ENCODE measurements around the gene APCDD1L.
"Not testable (repeated sequence)": the region's sequence is repeated elsewhere in the genome, so short reads cannot be mapped to it uniquely, and the experiment has no call there.

The APCDD1L gene

DNA sequence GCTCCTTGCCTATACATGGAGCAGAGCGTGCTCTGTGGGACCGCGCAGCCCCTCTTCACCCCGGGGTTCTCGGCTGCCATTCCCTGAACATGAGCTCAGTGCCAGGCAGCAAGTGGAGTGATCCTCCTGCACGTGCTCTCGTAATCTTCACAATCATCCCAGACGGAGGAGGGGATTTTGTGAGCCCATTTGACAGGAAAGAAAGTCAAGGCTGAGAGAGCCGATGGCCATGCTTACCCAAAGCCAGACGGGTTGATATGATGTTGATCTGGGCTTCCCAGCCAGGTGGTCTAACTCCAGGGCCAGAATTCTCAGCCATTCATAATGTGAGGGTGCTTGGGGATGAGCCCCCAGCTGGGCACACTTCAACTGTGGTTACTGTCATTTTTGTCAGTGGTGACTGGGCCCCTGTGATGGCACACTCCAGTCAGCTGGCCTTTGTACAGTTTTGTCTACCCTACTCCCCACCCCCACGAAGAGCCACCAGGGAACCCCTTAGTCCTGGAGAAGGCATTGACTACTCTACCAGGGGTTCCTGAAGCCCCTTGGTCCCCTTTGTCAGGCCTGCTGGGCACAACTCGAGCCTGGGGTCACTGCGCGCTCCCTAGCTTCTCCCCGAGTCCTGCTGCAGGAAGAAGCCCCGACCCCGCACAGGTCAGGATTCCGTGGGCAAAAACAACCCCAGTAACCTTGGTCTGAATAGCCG lies 1.5 kb downstream of the APCDD1L start:
- no peak for DNase-seq

DNA sequence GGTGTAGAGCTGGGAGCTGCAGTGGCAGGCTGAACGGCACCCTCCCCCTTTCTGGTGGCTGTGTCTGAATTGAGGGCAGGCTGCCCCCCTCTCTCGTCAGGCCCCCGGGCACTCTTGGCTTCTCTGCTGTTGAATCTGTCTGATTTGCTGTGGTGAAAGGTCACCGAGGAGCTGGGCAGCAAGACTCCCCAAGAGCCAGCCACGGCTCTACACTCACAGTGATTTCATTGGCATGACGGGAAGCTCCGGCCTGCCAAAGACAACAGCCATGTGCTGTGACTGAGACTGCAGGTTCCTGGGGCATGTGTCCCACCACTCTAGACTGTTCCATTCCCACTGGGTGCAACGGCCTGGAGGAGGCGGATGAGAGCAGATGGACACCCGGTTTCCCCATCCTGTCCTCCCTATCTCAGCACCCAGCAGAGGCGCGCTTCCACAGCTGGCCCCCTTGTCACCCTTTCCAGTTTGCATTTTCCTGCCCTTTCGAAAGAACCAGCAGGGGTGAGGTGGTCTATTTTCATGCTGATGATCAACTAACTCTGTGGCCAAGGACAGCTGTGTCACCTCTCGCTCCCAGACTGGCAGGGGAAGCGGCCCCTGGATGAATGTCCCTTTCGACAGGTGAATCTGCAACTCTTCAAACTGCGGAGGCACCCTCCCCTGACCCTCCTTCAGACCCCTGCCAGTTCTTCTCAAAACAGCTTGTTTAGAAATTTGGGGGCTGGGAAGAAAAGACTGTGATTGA lies 2.2 kb downstream of the APCDD1L start:
- no peak for DNase-seq

- no peak for DNase-seq
Measured at GRCh38 chr20:58511861-58512260, 3.3 kb downstream of the APCDD1L start.

GRCh38 chr20:58511364-58511763 lies 3.8 kb downstream of the APCDD1L start:
- no peak for DNase-seq

DNA sequence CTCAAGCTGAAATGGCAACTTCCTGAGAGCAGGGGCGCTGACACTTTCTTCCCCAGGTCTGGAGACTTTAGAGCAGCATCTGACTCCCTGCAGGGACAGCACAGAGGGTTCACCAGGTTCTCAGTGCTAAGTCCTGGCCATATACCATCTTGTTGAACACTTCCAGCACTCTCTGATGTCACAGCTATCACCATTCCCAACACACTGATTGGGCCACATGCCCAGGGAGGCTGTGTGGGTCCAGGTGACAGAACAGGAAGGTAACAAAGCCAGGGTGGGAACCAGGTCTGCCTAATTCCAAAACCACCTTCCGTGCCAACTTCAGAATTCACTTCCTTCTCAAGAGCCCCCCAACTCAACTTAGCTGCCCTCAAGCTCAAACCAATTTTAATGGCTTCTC lies 4.3 kb downstream of the APCDD1L start:
- DNase-seq, result no peak

DNA sequence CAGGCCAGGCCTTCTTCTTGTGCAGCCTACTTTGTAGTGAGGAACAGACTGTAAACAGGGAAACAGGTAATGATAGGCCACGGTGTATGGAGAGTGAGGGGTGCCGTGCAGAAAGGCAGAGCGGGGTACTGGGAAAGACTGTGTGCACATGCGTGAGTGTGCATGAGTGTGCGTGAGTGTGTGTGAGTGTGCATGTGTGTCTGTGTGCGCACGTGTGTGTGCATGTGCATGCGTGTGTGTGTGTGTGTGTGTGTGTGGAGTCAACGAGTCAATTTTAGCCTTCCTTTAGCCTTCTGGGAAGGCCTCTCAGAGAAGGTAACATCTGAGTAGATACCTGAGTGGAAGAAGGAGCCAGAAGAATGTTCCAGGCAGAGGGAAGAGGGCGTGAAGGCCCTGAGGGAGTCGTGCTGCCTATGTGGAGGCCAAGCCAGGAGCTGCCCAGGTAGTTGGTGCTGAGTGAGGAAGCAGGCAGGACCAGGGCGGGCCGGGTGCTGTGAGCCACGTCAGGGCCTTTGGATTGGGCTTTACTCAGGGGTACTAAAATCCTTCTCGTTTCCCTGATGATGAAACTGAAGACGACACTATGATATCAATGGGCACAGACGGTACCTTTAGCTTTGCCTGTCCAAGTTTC lies 6.3 kb downstream of the APCDD1L start:
- DNase-seq, result no peak

DNA sequence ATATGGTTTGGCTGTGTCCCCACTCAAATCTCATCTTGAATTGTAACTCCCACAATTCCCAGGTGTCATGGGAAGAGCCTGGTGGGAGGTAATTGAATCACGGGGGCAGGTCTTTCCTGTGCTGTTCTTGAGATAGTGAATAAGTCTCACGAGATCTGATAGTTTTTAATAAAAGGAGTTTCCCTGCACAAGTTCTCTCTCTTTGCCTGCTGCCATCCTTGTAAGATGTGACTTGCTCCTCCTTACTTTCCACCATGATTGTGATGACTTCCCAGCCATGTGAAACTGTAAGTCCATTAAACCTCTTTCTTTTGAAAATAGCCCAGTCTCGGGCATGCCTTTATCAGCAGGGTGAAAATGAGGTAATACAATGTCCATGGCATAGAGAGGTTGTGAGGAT lies 8.2 kb downstream of the APCDD1L start:
- not testable (repeated sequence) for DNase-seq

GRCh38 chr20:58504566-58504965 lies 10.6 kb downstream of the APCDD1L start:
- DNase-seq, result no peak

- DNase-seq, result no peak
Measured at GRCh38 chr20:58503668-58504067, 11.5 kb downstream of the APCDD1L start.

DNA sequence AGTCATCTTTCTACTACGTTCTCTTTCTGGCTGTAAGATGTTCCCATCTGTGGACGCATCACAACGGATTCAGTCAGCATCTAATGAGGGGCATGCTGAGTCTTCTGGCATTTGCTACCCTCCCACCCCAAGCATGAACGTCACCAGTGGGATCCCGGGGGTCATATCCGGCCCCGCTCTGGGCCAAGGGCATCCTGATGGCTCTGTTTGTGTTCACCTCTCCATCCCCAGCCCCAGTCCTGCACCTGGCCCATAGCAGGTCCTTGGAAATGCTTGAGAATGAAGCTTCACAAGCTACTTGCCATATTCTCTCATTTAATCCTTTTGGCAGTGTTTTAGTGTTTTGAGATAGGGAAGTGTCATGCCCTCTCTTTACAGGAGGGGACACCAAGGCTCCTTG lies 14.9 kb downstream of the APCDD1L start:
- DNase-seq, result no peak

DNA sequence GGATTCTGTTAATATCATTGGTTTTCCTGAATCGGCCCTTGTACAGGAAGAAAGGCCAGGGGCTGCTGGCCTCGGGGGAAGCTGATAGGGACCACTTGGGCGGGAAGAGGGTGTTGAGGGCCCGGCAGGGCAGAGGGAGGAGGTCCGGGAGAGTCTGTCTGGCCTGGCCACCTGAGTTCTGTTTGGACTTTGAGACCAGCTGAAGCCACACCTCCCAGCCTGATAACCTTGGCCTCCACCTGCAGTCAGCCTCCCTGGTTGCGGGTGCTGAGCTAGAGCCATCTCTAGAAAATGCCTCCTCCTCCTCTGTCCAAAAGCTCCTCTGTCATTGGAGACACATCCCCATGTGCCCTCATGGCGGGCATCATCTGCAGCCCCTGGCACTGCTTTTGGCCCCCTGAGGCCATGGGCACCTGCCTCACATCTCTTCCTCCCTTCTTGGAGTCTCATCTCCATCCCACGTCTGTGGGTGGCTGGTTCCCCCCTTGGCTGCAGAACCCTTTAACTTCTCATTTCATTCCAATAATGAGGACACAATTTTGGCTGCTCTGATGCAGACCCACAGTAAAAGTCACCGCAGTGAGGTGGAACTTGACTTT lies 16.6 kb downstream of the APCDD1L start:
- no peak for DNase-seq

GRCh38 chr20:58497724-58498469 lies 17.3 kb downstream of the APCDD1L start:
- no peak for DNase-seq

- DNase-seq, result no peak
Measured at GRCh38 chr20:58497076-58497641, 18.0 kb downstream of the APCDD1L start.

GRCh38 chr20:58496429-58496769 lies 18.8 kb downstream of the APCDD1L start:
- no peak for DNase-seq

GRCh38 chr20:58495623-58496428 lies 19.4 kb downstream of the APCDD1L start:
- DNase-seq, result no peak

GRCh38 chr20:58494923-58495622 lies 20.1 kb downstream of the APCDD1L start:
- no peak for DNase-seq

DNA sequence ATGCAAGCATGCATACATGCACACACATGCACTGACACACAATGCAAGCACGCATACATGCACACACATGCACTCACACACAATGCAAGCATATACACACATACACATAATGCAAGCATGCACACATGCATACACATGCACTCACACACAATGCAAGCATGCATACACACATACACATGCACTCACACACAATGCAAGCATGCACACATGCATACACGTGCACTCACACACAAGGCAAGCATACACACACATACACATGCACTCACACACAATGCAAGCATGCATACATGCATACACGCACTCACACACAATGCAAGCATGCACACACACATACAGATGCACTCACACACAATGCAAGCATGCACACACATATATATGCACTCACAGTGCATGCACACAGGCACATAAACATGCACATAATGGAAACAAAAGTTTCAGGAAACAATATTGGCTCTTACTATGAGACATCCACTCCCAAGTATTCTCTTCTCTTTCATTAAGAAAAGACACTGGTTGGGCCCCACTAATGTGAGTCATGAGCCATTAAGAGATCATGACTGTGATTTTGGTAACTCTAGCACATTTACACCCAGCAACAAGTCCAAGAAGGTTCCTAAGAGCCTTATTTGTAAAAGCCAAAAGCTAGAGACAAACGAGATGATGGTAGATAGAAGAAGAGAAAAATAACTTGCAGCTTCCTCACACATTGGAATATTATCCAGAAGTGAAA lies 22.2 kb downstream of the APCDD1L start:
- no peak for DNase-seq

GRCh38 chr20:58492074-58492718 lies 23.0 kb downstream of the APCDD1L start:
- no peak for DNase-seq

DNA sequence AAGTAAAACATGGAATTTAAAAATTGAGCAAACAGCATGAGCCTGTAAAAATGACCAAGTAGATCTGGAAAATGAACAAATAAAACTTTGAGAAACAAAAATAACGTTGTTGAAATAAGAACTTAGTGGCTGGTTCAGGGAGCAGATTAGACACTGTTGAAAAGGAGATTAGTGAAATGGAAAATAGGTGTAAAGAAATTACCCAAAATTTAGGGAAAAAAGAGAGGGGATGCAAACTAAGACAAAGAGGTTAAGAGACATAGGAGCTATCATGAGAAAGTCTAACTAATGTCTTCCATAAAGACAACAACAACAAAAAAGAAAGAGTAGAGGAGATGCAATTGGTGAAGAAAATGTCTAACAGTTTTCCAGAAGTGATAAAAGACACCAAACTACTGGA lies 29.0 kb downstream of the APCDD1L start:
- no peak for DNase-seq

GRCh38 chr20:58485393-58485792 lies 29.8 kb downstream of the APCDD1L start:
- DNase-seq, result no peak

Data from amniotic stem cell (primary cell).